ENCODE data around the gene STAC3.

- TF ChIP-seq CTCF (IDR thresholded peaks at IDR 0.05; ENCODE audit: low read depth, low read length, poor library complexity, severe bottlenecking): no peak
- TF ChIP-seq EZH2phosphoT487 (IDR thresholded peaks at IDR 0.05; ENCODE audit: borderline replicate concordance, low read length): no peak
These were observed 8.7 kb downstream of the STAC3 start for GRCh38 chr12:57242329-57242690.

All from DOHH2 (cell line).